NCI-H2227 treated with DMSO at 0.1 percent for 48 hours (cell line): ENCODE measurements around the gene ANXA4.
"Not testable (repeated sequence)": the region's sequence is repeated elsewhere in the genome, so short reads cannot be mapped to it uniquely, and the experiment has no call there.

Source experiments
- DNase-seq: peaks from one replicate; lab custom pipeline; 2025; lab: John Stamatoyannopoulos, UW

The ANXA4 gene

GRCh38 chr2:69741575-69742321, at the start of gene ANXA4:
ANXA4 (plus strand) TSS chr2:69742134; CDS start chr2:69781566, 39,432 bp downstream.
- peak; percentile 52 for DNase-seq

GRCh38 chr2:69692424-69692823, 49.5 kb upstream of the ANXA4 start:
- DNase-seq = no peak

GRCh38 chr2:69693059-69693774, 48.7 kb upstream of the ANXA4 start:
- no peak for DNase-seq

- DNase-seq = no peak
Measured at GRCh38 chr2:69693775-69694450, 48.0 kb upstream of the ANXA4 start.

GRCh38 chr2:69694894-69695849, 46.8 kb upstream of the ANXA4 start:
- no peak for DNase-seq

GRCh38 chr2:69695850-69696216, 46.1 kb upstream of the ANXA4 start:
- no peak for DNase-seq

- DNase-seq = no peak
Measured at GRCh38 chr2:69700381-69700780, 41.6 kb upstream of the ANXA4 start.

GRCh38 chr2:69701100-69701945, 40.6 kb upstream of the ANXA4 start:
- DNase-seq = no peak

- DNase-seq = no peak
Measured at GRCh38 chr2:69703189-69703588, 38.7 kb upstream of the ANXA4 start.

GRCh38 chr2:69704446-69704845, 37.5 kb upstream of the ANXA4 start:
- DNase-seq = no peak

GRCh38 chr2:69709290-69709689, 32.6 kb upstream of the ANXA4 start:
- no peak for DNase-seq

- DNase-seq = no peak
Measured at GRCh38 chr2:69711971-69712370, 30.0 kb upstream of the ANXA4 start.

- no peak for DNase-seq
Measured at GRCh38 chr2:69714024-69714423, 27.9 kb upstream of the ANXA4 start.

- not testable (repeated sequence) for DNase-seq
Measured at GRCh38 chr2:69714539-69715220, 27.3 kb upstream of the ANXA4 start.

GRCh38 chr2:69715964-69716363, 26.0 kb upstream of the ANXA4 start:
- DNase-seq = no peak

GRCh38 chr2:69716555-69717120, 25.3 kb upstream of the ANXA4 start:
- DNase-seq = no peak

GRCh38 chr2:69717186-69717585, 24.7 kb upstream of the ANXA4 start:
- DNase-seq = no peak

- no peak for DNase-seq
Measured at GRCh38 chr2:69717861-69718273, 24.1 kb upstream of the ANXA4 start.

- no peak for DNase-seq
Measured at GRCh38 chr2:69718338-69718965, 23.5 kb upstream of the ANXA4 start.
